ENCODE data around the gene FUT8.

FUT8 gene

DNA sequence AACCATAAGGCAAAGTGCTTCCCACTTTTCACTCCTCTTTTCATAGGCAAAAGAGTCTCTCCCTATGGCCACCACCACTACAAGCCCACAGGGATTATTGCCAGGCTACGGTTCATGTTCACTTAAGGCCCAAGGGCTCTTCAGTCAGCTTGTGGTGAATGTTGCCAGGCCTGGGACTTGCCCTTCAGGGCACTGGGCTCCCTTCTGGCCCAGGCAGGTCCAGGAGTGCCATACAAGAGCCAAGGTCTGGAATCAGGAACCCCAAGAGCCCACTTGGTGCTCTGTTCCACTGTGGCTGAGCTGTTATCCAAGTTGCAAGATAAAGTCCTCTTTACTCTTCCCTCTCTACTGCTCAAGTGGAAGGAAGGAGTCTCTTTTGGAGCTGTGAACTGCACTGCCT, 307.6 kb downstream of the FUT8 start:
- no peak for ATAC-seq
- no peak for TF ChIP-seq TCF4 (CRISPR knock-in tag; IDR thresholded peaks at IDR 0.05; ENCODE audit: borderline replicate concordance)
- TF ChIP-seq ZNF70 (CRISPR knock-in tag; IDR thresholded peaks at IDR 0.05), result no peak
- TF ChIP-seq PPARA (CRISPR knock-in tag; IDR thresholded peaks at IDR 0.05; ENCODE audit: borderline replicate concordance), result no peak
- TF ChIP-seq RARB (CRISPR knock-in tag; IDR thresholded peaks at IDR 0.05), result no peak
- no peak for TF ChIP-seq BACH2 (CRISPR knock-in tag; IDR thresholded peaks at IDR 0.05; ENCODE audit: borderline replicate concordance)
- TF ChIP-seq ZC3H10 (CRISPR knock-in tag; IDR thresholded peaks at IDR 0.05), result no peak
- no peak for TF ChIP-seq GLIS3 (CRISPR knock-in tag; IDR thresholded peaks at IDR 0.05)
- TF ChIP-seq CSDC2 (CRISPR knock-in tag; IDR thresholded peaks at IDR 0.05), result no peak
- TF ChIP-seq ESRRG (CRISPR knock-in tag; IDR thresholded peaks at IDR 0.05), result no peak
- TF ChIP-seq ZNF8 (CRISPR knock-in tag; IDR thresholded peaks at IDR 0.05), result no peak
- TF ChIP-seq OSR1 (CRISPR knock-in tag; IDR thresholded peaks at IDR 0.05), result no peak
- no peak for TF ChIP-seq PATZ1 (CRISPR knock-in tag; IDR thresholded peaks at IDR 0.05; ENCODE audit: borderline replicate concordance)
- no peak for TF ChIP-seq ZNF565 (CRISPR knock-in tag; conservative IDR thresholded peaks at IDR 0.05; ENCODE audit: low read depth)
- TF ChIP-seq POU6F1 (CRISPR knock-in tag; IDR thresholded peaks at IDR 0.05; ENCODE audit: borderline replicate concordance, low read depth), result no peak
- TF ChIP-seq ZFP3 (CRISPR knock-in tag; IDR thresholded peaks at IDR 0.05), result no peak

- no peak for ATAC-seq
- no peak for TF ChIP-seq ZFP30 (CRISPR knock-in tag; IDR thresholded peaks at IDR 0.05)
- TF ChIP-seq POU6F1 (CRISPR knock-in tag; IDR thresholded peaks at IDR 0.05; ENCODE audit: borderline replicate concordance, low read depth), result no peak
- TF ChIP-seq GLIS3 (CRISPR knock-in tag; IDR thresholded peaks at IDR 0.05), result no peak
- no peak for TF ChIP-seq PPARA (CRISPR knock-in tag; IDR thresholded peaks at IDR 0.05; ENCODE audit: borderline replicate concordance)
- TF ChIP-seq ZNF8 (CRISPR knock-in tag; IDR thresholded peaks at IDR 0.05), result no peak
- TF ChIP-seq ZNF70 (CRISPR knock-in tag; IDR thresholded peaks at IDR 0.05), result no peak
- no peak for TF ChIP-seq BACH2 (CRISPR knock-in tag; IDR thresholded peaks at IDR 0.05; ENCODE audit: borderline replicate concordance)
- TF ChIP-seq TCF4 (CRISPR knock-in tag; IDR thresholded peaks at IDR 0.05; ENCODE audit: borderline replicate concordance), result no peak
- TF ChIP-seq TSHZ2 (CRISPR knock-in tag; IDR thresholded peaks at IDR 0.05), result no peak
- TF ChIP-seq CSDC2 (CRISPR knock-in tag; IDR thresholded peaks at IDR 0.05), result no peak
- TF ChIP-seq ZFP3 (CRISPR knock-in tag; IDR thresholded peaks at IDR 0.05), result no peak
- no peak for TF ChIP-seq ARNTL (CRISPR knock-in tag; IDR thresholded peaks at IDR 0.05; ENCODE audit: borderline replicate concordance, low read depth)
- TF ChIP-seq ZC3H10 (CRISPR knock-in tag; IDR thresholded peaks at IDR 0.05), result no peak
These were observed 308.2 kb downstream of the FUT8 start for GRCh38 chr14:65720743-65721142.

DNA sequence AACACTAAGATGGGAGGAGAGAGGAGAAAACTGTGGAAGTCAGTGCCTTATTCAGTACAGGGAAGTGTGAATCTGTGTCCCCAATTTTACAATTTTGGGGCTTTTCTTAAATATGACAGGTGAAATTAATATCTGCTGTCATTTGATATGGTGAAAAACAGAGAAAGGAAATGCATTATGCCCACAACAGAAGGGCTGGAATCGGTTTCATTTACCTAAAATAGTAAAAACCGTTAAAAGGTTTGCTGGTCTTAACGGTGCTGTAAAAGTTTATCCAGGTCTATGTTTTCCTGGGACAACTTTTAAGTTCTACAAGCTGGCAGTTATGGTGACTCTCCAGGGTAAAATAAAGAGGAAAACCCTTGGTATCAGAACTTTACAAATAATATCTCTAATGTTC, 310.8 kb downstream of the FUT8 start:
- no peak for TF ChIP-seq ZNF70 (CRISPR knock-in tag; IDR thresholded peaks at IDR 0.05)
- no peak for ATAC-seq

- ATAC-seq, result no peak
- TF ChIP-seq, protein P1, sequence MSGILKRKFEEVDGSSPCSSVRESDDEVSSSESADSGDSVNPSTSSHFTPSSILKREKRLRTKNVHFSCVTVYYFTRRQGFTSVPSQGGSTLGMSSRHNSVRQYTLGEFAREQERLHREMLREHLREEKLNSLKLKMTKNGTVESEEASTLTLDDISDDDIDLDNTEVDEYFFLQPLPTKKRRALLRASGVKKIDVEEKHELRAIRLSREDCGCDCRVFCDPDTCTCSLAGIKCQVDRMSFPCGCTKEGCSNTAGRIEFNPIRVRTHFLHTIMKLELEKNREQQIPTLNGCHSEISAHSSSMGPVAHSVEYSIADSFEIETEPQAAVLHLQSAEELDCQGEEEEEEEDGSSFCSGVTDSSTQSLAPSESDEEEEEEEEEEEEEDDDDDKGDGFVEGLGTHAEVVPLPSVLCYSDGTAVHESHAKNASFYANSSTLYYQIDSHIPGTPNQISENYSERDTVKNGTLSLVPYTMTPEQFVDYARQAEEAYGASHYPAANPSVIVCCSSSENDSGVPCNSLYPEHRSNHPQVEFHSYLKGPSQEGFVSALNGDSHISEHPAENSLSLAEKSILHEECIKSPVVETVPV (CRISPR knock-in tag; IDR thresholded peaks at IDR 0.05), result no peak
- TF ChIP-seq SNAI2 (CRISPR knock-in tag; IDR thresholded peaks at IDR 0.05) (no peak), PATZ1 (CRISPR knock-in tag; IDR thresholded peaks at IDR 0.05; ENCODE audit: borderline replicate concordance) (no peak), ISL1 (CRISPR knock-in tag; IDR thresholded peaks at IDR 0.05) (no peak), OSR1 (CRISPR knock-in tag; IDR thresholded peaks at IDR 0.05) (no peak), TOX (CRISPR knock-in tag; IDR thresholded peaks at IDR 0.05; ENCODE audit: borderline replicate concordance) (no peak), ZNF70 (CRISPR knock-in tag; IDR thresholded peaks at IDR 0.05) (no peak), ZFP3 (CRISPR knock-in tag; IDR thresholded peaks at IDR 0.05) (no peak), ZNF8 (CRISPR knock-in tag; IDR thresholded peaks at IDR 0.05) (no peak)
These were observed 316.1 kb downstream of the FUT8 start for GRCh38 chr14:65728604-65729003.
